T47D (cell line): ENCODE data around the gene EPHA3.
A peak's percentile ranks its signal among the peaks of the same experiment; 100 is the strongest.

Experiments
- DNase-seq, 2 experiments: peaks; one replicate each; pipeline versions ENCODE4 v3.0.0 to v3.0.0-alpha.2; 2011 to 2012; ENCODE audit warnings: low read depth in 1 of 2, low spot score in 1 of 2
- JUND ChIP-seq: IDR thresholded peaks from 2 replicates; pipeline ENCODE4 v1.6.1; 2012; ENCODE audit warnings: low read depth
- in situ Hi-C: cut with HindIII; loops from 2 replicates; pipeline ENCODE4 v1.10.0; 2016; ENCODE audit warnings: low sequenced_read_pairs, low pct_unique_long_range_greater_than_20kb

The EPHA3 gene

GRCh38 chr3:89256395-89256794, 149.0 kb downstream of the EPHA3 start:
- no peak for TF ChIP-seq JUND
- no peak for DNase-seq
- in situ Hi-C loops, result no loop called here

- TF ChIP-seq JUND, result no peak
- DNase-seq, result no peak
- in situ Hi-C loops, result no loop called here
These were observed 149.5 kb downstream of the EPHA3 start for GRCh38 chr3:89256882-89257281.

- no peak for TF ChIP-seq JUND
- in situ Hi-C loops, result no loop called here
- no peak for DNase-seq
These were observed 153.3 kb downstream of the EPHA3 start for GRCh38 chr3:89260721-89261120.

GRCh38 chr3:89261673-89262072, 154.3 kb downstream of the EPHA3 start:
- TF ChIP-seq JUND, result no peak
- no peak for DNase-seq
- in situ Hi-C loops, result no loop called here

- DNase-seq, result no peak
- no peak for TF ChIP-seq JUND
- in situ Hi-C loops, result no loop called here
These were observed 155.0 kb downstream of the EPHA3 start for GRCh38 chr3:89262309-89262929.

- no peak for TF ChIP-seq JUND
- in situ Hi-C loops, result no loop called here
- no peak for DNase-seq
These were observed 156.7 kb downstream of the EPHA3 start for GRCh38 chr3:89264037-89264560.

GRCh38 chr3:89266074-89266473, 158.7 kb downstream of the EPHA3 start:
- in situ Hi-C loops, result no loop called here
- no peak for TF ChIP-seq JUND
- DNase-seq, result peak in 1 of 2 experiments; percentile 0

- in situ Hi-C loops, result no loop called here
- DNase-seq, result no peak
- no peak for TF ChIP-seq JUND
These were observed 160.6 kb downstream of the EPHA3 start for GRCh38 chr3:89268059-89268458.

- DNase-seq, result no peak
- in situ Hi-C loops, result no loop called here
These were observed 162.8 kb downstream of the EPHA3 start for GRCh38 chr3:89270201-89270600.

GRCh38 chr3:89275001-89275400, 167.6 kb downstream of the EPHA3 start:
- in situ Hi-C loops, result no loop called here
- DNase-seq, result no peak
- TF ChIP-seq JUND, result no peak

More at GRCh38 chr3:89270201-89270600, 162.8 kb downstream of the EPHA3 start:
- TF ChIP-seq JUND, result no peak

GRCh38 chr3:89276116-89276515, 168.7 kb downstream of the EPHA3 start:
- no peak for DNase-seq
- TF ChIP-seq JUND, result no peak
- in situ Hi-C loops, result no loop called here

- peak in 1 of 2 experiments; percentile 2 for DNase-seq
- in situ Hi-C loops, result no loop called here
- no peak for TF ChIP-seq JUND
These were observed 171.0 kb downstream of the EPHA3 start for GRCh38 chr3:89278302-89279025.

- in situ Hi-C loops, result no loop called here
- TF ChIP-seq JUND, result no peak
- DNase-seq, result no peak
These were observed 172.9 kb downstream of the EPHA3 start for GRCh38 chr3:89280301-89280700.
